Activated CD8-positive, alpha-beta memory T cell treated with anti-CD3 and anti-CD28 coated beads, Interleukin-2, amount 50 U/mL, for 1 hour (primary cell): ENCODE measurements around the gene HEPH.
"Not testable (repeated sequence)": the region's sequence is repeated elsewhere in the genome, so short reads cannot be mapped to it uniquely, and the experiment has no call there.

Source experiments
- DNase-seq: peaks from one replicate; pipeline ENCODE4 v3.0.0-alpha.2; 2020; ENCODE audit errors: extremely low read depth

Gene HEPH

GRCh38 chrX:66163849-66164411 is at the start of gene HEPH:
Gene HEPH, plus strand, starts transcription at chrX:66164247. Its CDS starts 6,324 bp downstream, at chrX:66170571.
- DNase-seq, result no peak

GRCh38 chrX:66118722-66119121 is 45.3 kb upstream of the HEPH start:
- DNase-seq, result not testable (repeated sequence)

- not testable (repeated sequence) for DNase-seq
Measured at GRCh38 chrX:66121354-66121753, 42.7 kb upstream of the HEPH start.

GRCh38 chrX:66126662-66127061 is 37.4 kb upstream of the HEPH start:
- no peak for DNase-seq

GRCh38 chrX:66130469-66130868 is 33.6 kb upstream of the HEPH start:
- no peak for DNase-seq

GRCh38 chrX:66135284-66135683 is 28.8 kb upstream of the HEPH start:
- DNase-seq, result not testable (repeated sequence)

GRCh38 chrX:66142351-66142750 is 21.7 kb upstream of the HEPH start:
- no peak for DNase-seq

GRCh38 chrX:66144258-66144657 is 19.8 kb upstream of the HEPH start:
- DNase-seq, result no peak

- no peak for DNase-seq
Measured at GRCh38 chrX:66149519-66149918, 14.5 kb upstream of the HEPH start.

- no peak for DNase-seq
Measured at GRCh38 chrX:66150163-66150562, 13.9 kb upstream of the HEPH start.

GRCh38 chrX:66162331-66162822 is 1.7 kb upstream of the HEPH start:
- no peak for DNase-seq

- DNase-seq, result no peak
Measured at GRCh38 chrX:66163447-66163846, 600 bp upstream of the HEPH start.

- DNase-seq, result no peak
Measured at GRCh38 chrX:66164470-66164869, 423 bp downstream of the HEPH start.

- DNase-seq, result no peak
Measured at GRCh38 chrX:66164931-66165330, 884 bp downstream of the HEPH start.

- no peak for DNase-seq
Measured at GRCh38 chrX:66166671-66167070, 2.6 kb downstream of the HEPH start.

- no peak for DNase-seq
Measured at GRCh38 chrX:66167431-66167830, 3.4 kb downstream of the HEPH start.

GRCh38 chrX:66176134-66176533 is 12.1 kb downstream of the HEPH start:
- DNase-seq, result no peak

GRCh38 chrX:66191563-66191962 is 27.5 kb downstream of the HEPH start:
- no peak for DNase-seq

GRCh38 chrX:66193821-66194220 is 29.8 kb downstream of the HEPH start:
- DNase-seq, result no peak

- DNase-seq, result no peak
Measured at GRCh38 chrX:66200050-66200664, 36.1 kb downstream of the HEPH start.

- DNase-seq, result no peak
Measured at GRCh38 chrX:66200855-66201795, 37.1 kb downstream of the HEPH start.

GRCh38 chrX:66203114-66203513 is 39.1 kb downstream of the HEPH start:
- no peak for DNase-seq

GRCh38 chrX:66221856-66222255 is 57.8 kb downstream of the HEPH start:
- DNase-seq, result no peak
